ENCODE measurements around the gene PGM3.

Gene PGM3

GRCh38 chr6:83215131-83216047, 22.3 kb upstream of the PGM3 start:
- TF ChIP-seq CTCF (IDR thresholded peaks at IDR 0.05; ENCODE audit: insufficient read depth, low read length) (peak; percentile 88), SPI1 (IDR thresholded peaks at IDR 0.05; ENCODE audit: borderline replicate concordance, low read depth) (no peak)
- H3K4me3 ChIP-seq (replicated peaks; ENCODE audit: insufficient read depth, low read length): no peak overlapping the region
- peak in 1 of 2 experiments; percentile 75 for DNase-seq (ENCODE audit: low read depth in 1 of 2, low spot score in 1 of 2)
- H3K27ac ChIP-seq (replicated peaks): no peak overlapping the region
- H3K27me3 ChIP-seq (ENCODE audit: insufficient read depth, poor library complexity, severe bottlenecking): no peaks in the 10 kb centered on the region

- Histone ChIP-seq H3K4me3 (replicated peaks; ENCODE audit: insufficient read depth, low read length) (no peak overlapping the region), H3K27me3 (ENCODE audit: insufficient read depth, poor library complexity, severe bottlenecking) (no peaks in the 10 kb centered on the region), H3K27ac (replicated peaks) (no peak overlapping the region)
- DNase-seq (ENCODE audit: low read depth in 1 of 2, low spot score in 1 of 2): no peak
- TF ChIP-seq SPI1 (IDR thresholded peaks at IDR 0.05; ENCODE audit: borderline replicate concordance, low read depth) (no peak), GABPA (IDR thresholded peaks at IDR 0.05; ENCODE audit: low read depth) (no peak), REST (IDR thresholded peaks at IDR 0.05; ENCODE audit: insufficient replicate concordance, low read depth) (no peak), POLR2AphosphoS5 (IDR thresholded peaks at IDR 0.05; ENCODE audit: low read depth) (no peak), CTCF (IDR thresholded peaks at IDR 0.05; ENCODE audit: insufficient read depth, low read length) (no peak)
Observed at GRCh38 chr6:83202031-83202430, 9.0 kb upstream of the PGM3 start.

- Histone ChIP-seq H3K27ac (replicated peaks) (no peak overlapping the region), H3K27me3 (ENCODE audit: insufficient read depth, poor library complexity, severe bottlenecking) (no peaks in the 10 kb centered on the region), H3K4me3 (replicated peaks; ENCODE audit: insufficient read depth, low read length) (no peak overlapping the region)
- no peak for TF ChIP-seq GABPA (IDR thresholded peaks at IDR 0.05; ENCODE audit: low read depth)
- TF ChIP-seq POLR2AphosphoS5 (IDR thresholded peaks at IDR 0.05; ENCODE audit: low read depth): no peak
- TF ChIP-seq REST (IDR thresholded peaks at IDR 0.05; ENCODE audit: insufficient replicate concordance, low read depth): no peak
- TF ChIP-seq CTCF (IDR thresholded peaks at IDR 0.05; ENCODE audit: insufficient read depth, low read length): no peak
- TF ChIP-seq SPI1 (IDR thresholded peaks at IDR 0.05; ENCODE audit: borderline replicate concordance, low read depth): no peak
- DNase-seq (ENCODE audit: low read depth in 1 of 2, low spot score in 1 of 2): no peak
Observed at GRCh38 chr6:83199863-83200225, 6.8 kb upstream of the PGM3 start.

Measured in HL-60 (cell line).